AG04449 (cell line): Measurements from ENCODE around the gene CFAP61.
"Not testable (repeated sequence)": the region's sequence is repeated elsewhere in the genome, so short reads cannot be mapped to it uniquely, and the experiment has no call there.

Experiments used
- CTCF ChIA-PET: fragments of 350-600 bp; formaldehyde crosslinking; extraction: SDS; loops from one replicate; lab custom pipeline; 2021; ENCODE audit warnings: antibody characterized with exemption; lab: Yijun Ruan, JAX
- POLR2A ChIA-PET: fragments of 400-600, 350-600 bp; formaldehyde crosslinking; extraction: SDS; loops from one replicate; lab custom pipeline; 2020; ENCODE audit warnings: antibody characterized with exemption, inconsistent platforms; lab: Yijun Ruan, JAX
- DNase-seq: peaks from one replicate; pipeline ENCODE4 v3.0.0-alpha.2; 2010; ENCODE audit warnings: low read depth, low spot score
- H3K4me3 ChIP-seq: 2 replicates; pipeline ENCODE4 v1.5.1; 2011; ENCODE audit warnings: low read depth, mild to moderate bottlenecking, control low read depth, low read length
- CTCF ChIP-seq: IDR thresholded peaks from one replicate; pipeline ENCODE4 v1.5.1; 2011; ENCODE audit warnings: mild to moderate bottlenecking, moderate library complexity, low read length, control low read depth, inconsistent platforms; ENCODE audit not compliant: insufficient read depth; ENCODE audit errors: missing control alignments

CFAP61 gene

GRCh38 chr20:20344476-20344875, 292.1 kb downstream of the CFAP61 start:
- ChIA-PET POLR2A (no interaction called here), CTCF (interaction anchor here (1.1 kb wide), 1 partner anchor 249 kb away, joined by 3 read pairs; no protein-coding TSS in a partner anchor)
- no peak for DNase-seq
- TF ChIP-seq CTCF = no peak
- H3K4me3 ChIP-seq = no peak overlapping the region

- POLR2A ChIA-PET = no interaction called here
- no peak for DNase-seq
- CTCF ChIA-PET = no interaction called here
- no peak overlapping the region for H3K4me3 ChIP-seq
- TF ChIP-seq CTCF = no peak
Measured at GRCh38 chr20:20353576-20353975, 301.2 kb downstream of the CFAP61 start.

- DNase-seq, POLR2A ChIA-PET, CTCF ChIA-PET, H3K4me3 ChIP-seq: not testable (repeated sequence)
Measured at GRCh38 chr20:20355503-20355902, 303.2 kb downstream of the CFAP61 start.

GRCh38 chr20:20358801-20359200, 306.5 kb downstream of the CFAP61 start:
- ChIA-PET POLR2A (interaction anchor here (0.8 kb wide), 1 partner anchor 111 kb away, joined by 3 read pairs; no protein-coding TSS in a partner anchor), CTCF (interaction anchor here (0.8 to 4.9 kb wide), 9 partner anchors 12 to 238 kb away, joined by 3 to 67 read pairs (median 6); no protein-coding TSS in a partner anchor)
- no peak overlapping the region for H3K4me3 ChIP-seq
- no peak for DNase-seq
- no peak for TF ChIP-seq CTCF

GRCh38 chr20:20359628-20360027, 307.3 kb downstream of the CFAP61 start:
- CTCF ChIA-PET = interaction anchor here (0.8 to 4.9 kb wide), 10 partner anchors 12 to 252 kb away, joined by 3 to 67 read pairs (median 4); no protein-coding TSS in a partner anchor
- H3K4me3 ChIP-seq = no peak overlapping the region
- TF ChIP-seq CTCF = no peak
- POLR2A ChIA-PET = interaction anchor here (0.8 kb wide), 1 partner anchor 110 kb away, joined by 3 read pairs; no protein-coding TSS in a partner anchor
- no peak for DNase-seq

GRCh38 chr20:20360464-20360863, 308.1 kb downstream of the CFAP61 start:
- CTCF ChIA-PET = interaction anchor here (0.8 to 4.9 kb wide), 9 partner anchors 10 to 236 kb away, joined by 3 to 67 read pairs (median 3); no protein-coding TSS in a partner anchor
- peak; percentile 17 for DNase-seq
- POLR2A ChIA-PET = no interaction called here
- no peak overlapping the region for H3K4me3 ChIP-seq
- peak; percentile 76 for TF ChIP-seq CTCF
